Coronary artery (tissue), 2 donors: ENCODE measurements around the gene TMEM176A.

ENCODE experiments used
- DNase-seq: peaks from one replicate; pipeline ENCODE4 v3.0.0-alpha.2; 2017; ENCODE audit warnings: low spot score
- H3K27ac ChIP-seq, 2 donors: fragments of 200-600 bp; sonication (generic); one replicate each; pipeline ENCODE4 v1.5.1; 2016 to 2019
- H3K4me3 ChIP-seq: fragments of 200-600 bp; sonication (generic); 2 replicates; pipeline ENCODE4 v1.5.1; 2016; ENCODE audit warnings: mild to moderate bottlenecking, moderate library complexity
- TF ChIP-seq, protein P1 (sequence below): fragments of 200-600 bp; sonication (generic); IDR thresholded peaks from one replicate; pipeline ENCODE4 v1.5.1; 2019; ENCODE audit warnings: antibody characterized with exemption

The TMEM176A gene

DNA sequence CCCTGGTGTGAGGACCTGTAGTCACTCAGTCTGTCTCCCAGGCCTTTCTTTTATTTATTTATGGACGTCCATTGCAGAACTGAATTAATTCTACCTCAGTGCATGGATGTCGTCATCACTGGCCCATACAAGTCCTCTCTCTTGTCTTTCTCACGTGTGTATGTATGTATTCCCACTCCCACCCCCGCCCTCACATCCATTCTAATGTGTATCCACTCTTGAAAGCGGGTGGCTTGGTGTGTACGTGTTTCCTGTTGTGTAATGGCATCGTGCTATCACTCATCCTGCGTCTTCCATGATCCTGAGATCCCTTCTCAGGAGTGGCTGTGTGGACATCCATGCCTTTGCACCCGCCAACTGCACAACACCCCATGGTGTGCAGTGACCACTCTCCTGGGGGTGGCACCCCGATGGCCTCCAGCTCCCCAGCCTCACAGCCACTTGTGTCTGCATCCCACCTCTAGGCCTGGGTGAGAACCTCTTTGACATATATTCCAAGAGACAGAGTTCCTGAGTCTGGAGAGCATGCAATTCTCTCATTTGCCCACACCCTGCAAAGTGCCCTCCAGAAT is 48.7 kb downstream of the TMEM176A start:
- TF ChIP-seq, protein P1, sequence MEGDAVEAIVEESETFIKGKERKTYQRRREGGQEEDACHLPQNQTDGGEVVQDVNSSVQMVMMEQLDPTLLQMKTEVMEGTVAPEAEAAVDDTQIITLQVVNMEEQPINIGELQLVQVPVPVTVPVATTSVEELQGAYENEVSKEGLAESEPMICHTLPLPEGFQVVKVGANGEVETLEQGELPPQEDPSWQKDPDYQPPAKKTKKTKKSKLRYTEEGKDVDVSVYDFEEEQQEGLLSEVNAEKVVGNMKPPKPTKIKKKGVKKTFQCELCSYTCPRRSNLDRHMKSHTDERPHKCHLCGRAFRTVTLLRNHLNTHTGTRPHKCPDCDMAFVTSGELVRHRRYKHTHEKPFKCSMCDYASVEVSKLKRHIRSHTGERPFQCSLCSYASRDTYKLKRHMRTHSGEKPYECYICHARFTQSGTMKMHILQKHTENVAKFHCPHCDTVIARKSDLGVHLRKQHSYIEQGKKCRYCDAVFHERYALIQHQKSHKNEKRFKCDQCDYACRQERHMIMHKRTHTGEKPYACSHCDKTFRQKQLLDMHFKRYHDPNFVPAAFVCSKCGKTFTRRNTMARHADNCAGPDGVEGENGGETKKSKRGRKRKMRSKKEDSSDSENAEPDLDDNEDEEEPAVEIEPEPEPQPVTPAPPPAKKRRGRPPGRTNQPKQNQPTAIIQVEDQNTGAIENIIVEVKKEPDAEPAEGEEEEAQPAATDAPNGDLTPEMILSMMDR, result no peak
- peak; percentile 33 for DNase-seq
- no peak overlapping the region for H3K27ac ChIP-seq
- H3K4me3 ChIP-seq, result no peak overlapping the region

DNA sequence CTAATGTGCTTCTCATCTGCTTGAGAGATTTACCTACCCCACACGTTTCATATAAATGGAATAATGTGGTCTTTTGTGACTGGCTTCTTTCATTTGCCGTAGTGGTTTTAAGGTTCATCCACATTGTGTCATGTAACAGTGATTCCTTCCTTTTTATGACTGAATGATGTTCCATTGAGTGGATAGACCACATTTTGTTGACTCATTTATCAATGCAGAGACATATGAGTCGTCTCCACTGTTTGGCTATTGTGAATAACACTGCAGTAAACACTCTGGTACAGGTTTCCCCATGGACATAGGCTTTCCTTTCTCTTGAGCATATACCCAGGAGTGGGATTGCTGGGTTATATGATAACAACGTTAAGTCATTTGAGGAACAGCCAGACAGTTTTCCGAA is 49.7 kb downstream of the TMEM176A start:
- TF ChIP-seq, protein P1, result no peak
- H3K4me3 ChIP-seq, result no peak overlapping the region

DNA sequence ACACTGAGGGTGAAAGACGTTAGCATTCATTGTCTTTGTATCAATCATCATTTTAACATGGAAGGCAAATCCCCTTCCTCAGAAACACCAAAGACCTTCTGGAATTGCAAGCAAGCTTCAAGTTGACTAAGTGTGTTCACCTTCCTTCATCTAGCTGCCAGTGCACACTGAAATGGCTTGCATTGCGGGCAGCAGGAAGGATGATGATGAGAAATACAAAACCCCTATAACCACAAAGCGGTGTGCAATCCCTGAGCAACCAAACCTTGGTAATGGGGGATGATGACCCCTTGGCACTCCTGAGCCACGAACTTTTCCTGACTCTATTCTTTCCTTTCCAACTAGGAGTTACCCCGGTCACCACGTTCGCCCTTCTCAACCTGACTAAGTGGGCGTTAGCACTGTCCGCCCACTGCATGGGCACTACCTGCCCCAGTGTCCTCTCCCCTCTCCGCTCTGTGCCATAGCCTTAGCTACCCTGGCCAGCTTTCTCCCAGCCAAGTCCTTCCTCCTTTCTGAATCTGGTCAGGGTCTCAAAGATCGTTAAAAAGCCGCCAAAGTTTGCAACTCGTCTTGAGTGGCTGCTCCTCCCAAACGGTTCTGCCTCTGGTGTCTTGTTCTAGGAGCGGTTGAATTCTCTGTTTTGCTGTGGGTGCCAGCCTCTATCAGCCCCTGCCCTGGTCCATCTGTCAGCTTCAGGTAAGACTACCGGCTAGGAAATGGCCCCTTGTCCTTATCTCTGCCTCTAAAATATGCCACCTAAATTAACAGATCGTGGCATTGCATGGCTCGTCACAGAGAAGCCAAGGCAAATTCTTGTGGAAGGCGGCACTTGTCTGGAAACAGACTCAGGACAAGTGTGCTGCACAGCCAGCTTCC is 51.2 kb downstream of the TMEM176A start:
- DNase-seq, result no peak
- TF ChIP-seq, protein P1, result no peak
- Histone ChIP-seq H3K4me3 (no peak overlapping the region), H3K27ac (no peak overlapping the region)

More for the DNA sequence above, 49.7 kb downstream of the TMEM176A start:
- DNase-seq, result no peak
- no peak overlapping the region for H3K27ac ChIP-seq

DNA sequence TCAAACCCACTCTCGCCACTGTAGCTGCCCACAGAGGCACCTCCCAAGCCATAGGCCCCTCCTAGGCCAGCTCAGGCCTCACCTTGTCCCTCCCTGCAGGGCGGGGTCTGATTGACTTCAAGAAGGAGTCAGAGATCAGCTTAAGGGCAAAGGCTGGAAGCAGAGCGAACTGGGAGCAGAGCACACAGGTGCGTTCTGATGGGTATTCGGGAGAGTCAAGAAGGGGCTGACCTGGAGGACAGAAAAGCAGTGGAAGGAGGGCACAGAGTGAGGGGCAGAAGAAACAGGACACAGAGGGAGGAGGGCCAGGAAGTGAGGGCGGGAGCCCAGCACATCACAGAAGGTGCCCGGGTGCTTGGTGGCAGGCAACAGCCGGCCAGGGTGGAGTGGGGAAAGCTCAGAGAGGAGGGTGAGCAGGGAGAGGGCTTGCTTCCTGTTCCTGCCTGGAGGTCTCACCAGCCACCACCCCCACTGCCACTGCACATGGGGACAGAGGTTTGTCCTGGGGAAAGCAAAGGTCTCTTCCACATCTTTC is 51.9 kb downstream of the TMEM176A start, which contains the start of gene AOC1:
Gene AOC1 (plus strand): TSS at position 147 of the 535 bp plus-strand sequence. CDS start 3,954 bp downstream, outside the sequence.
- no peak within 1 kb of the TSS for H3K4me3 ChIP-seq
- no peak within 1 kb of the TSS for H3K27ac ChIP-seq
- peak; percentile 64 for DNase-seq
- TF ChIP-seq, protein P1, result no peak

DNA sequence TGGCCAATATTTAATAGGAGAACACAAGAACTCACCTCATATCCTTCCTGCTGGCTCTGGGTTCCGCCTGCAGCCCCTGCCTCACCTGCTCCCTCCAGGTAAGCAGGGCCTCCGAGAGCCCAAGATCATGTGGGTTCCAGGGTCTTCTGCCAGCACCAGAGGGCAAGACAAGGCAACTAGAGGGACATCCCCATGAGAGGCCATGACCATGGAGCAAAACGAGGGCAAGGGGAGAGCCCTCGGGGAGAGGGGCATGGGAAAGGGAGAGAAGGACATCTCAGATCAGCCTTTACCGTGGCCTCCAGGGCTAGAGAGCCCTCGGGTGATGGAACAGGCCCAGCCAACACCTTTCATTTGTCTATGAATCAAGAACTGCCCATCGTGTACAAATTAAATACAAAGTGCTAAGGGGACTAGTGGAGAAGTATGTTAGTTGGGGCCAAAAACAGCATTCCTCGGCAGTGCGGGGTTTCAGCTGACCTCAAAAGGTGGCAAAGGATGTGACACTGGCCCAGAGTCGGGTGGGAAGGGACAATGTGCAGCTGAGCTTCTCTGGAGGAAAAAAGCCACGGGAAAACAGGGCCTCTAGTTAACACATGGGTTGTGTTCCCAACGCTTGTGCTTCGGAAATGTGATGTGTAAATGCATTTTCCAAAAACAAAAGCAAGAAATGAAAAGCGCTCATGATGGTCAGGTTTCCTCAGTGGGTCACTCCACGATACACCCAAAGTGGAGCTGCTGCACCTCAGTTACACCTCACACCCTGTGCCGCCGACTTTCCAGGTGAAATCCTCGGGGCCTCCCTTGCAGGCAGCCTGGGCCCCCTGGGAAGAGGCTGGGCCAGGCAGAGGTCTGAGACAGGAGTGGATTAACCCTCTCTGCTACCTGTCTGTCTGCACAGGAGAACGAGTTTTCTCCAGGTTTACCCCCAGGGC is 53.8 kb downstream of the TMEM176A start:
- DNase-seq, result peak; percentile 52
- no peak overlapping the region for H3K27ac ChIP-seq
- TF ChIP-seq, protein P1, result no peak
- no peak overlapping the region for H3K4me3 ChIP-seq
